HS-5 (cell line): ENCODE data around the gene ABLIM3.
"Not testable (repeated sequence)": the region's sequence is repeated elsewhere in the genome, so short reads cannot be mapped to it uniquely, and the experiment has no call there.

Experiments used
- DNase-seq: peaks from one replicate; pipeline ENCODE4 v3.0.0-alpha.2; 2012; ENCODE audit warnings: low read depth

ABLIM3 gene

DNA sequence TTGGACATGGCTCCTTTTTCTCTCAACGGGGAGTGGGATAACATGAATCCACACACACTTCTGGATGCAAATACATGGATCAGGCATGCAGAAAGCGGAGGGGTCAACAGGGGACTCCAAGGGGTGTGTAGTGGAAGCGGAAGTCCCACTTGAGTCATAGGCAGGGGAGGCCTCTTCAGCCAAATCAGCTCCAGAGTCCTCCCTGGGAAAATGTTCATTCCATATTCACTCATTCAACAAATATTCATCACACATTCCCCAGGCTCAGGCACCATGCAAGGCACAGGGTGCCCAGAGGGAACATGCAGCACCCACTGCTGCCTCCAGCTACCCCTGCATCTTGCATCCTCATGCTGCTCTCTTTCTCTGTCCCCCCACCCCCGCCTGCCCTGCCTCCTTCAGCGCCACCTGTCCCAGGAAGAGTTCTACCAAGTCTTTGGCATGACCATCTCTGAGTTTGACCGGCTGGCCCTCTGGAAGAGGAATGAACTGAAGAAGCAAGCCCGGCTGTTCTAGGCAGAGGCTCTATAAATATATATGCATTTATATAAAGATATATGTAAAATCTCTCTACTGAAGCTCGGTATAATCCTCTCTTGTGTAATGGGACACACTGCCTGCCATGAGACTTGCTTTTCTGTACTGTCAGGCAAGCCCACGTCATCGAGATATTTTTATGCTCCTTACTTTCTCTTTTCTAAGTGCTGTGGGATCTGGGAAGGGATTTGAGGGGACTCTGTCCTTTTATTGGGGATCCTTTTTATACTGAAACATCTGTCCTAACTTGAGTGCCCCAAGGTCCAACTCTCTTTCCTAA is 116.8 kb downstream of the ABLIM3 start:
- DNase-seq: peak; percentile 73

DNA sequence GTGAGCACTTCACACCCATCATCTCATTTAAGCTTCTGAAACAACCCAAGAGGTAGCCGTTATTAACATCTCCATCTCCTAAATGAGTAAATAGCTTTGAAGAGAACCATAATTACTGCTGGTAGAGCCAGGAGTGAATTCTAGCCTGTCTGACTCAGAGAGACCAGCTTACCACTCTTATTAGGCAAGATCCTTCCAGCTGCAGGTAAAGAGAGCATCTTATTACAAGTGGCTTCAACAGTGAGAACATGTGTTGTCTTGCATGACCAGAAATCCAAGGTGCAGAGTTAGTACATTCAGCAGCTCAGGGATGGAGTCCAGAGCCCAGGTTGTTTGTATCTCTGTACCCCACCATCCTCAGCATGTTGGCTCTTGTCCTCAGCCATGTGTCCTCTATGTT is 119.5 kb downstream of the ABLIM3 start:
- DNase-seq: no peak

DNA sequence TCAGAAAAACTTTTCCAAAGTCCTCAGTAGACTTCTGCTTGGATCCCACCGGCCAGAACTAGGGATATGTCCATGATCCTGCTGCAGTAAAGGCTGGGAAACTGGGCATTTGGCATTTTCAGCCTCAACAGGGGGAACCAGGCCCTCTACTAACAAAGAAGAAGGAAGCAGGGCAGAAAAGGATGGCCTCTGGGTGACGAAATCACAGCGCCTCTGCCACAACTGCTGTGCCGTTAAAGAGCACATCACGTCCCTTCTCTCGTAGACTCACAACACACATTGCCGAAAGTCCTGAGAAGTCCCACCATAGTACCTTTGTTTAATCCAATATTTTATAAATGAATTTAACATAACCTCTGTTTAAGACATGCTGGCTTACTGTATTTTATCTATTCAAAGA is 120.0 kb downstream of the ABLIM3 start:
- DNase-seq: no peak

DNA sequence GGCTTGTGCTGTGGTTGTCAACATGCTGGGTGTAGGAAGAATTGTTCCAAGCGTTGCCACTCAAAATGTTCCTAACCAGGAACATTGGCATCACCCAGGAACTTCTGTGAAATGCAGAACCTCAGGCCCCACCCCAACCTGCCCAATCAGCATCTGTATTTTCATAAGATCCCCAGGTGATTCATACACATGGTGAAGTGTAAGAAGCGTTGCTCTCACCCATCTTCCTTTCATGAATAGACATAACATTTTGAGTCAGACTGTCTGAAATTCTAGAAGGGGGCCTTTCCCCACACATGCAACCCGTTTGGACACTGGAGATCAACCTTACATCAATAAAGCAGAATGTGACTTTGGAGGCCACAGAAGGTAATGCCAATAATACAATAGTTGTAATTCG is 121.0 kb downstream of the ABLIM3 start:
- DNase-seq: no peak

DNA sequence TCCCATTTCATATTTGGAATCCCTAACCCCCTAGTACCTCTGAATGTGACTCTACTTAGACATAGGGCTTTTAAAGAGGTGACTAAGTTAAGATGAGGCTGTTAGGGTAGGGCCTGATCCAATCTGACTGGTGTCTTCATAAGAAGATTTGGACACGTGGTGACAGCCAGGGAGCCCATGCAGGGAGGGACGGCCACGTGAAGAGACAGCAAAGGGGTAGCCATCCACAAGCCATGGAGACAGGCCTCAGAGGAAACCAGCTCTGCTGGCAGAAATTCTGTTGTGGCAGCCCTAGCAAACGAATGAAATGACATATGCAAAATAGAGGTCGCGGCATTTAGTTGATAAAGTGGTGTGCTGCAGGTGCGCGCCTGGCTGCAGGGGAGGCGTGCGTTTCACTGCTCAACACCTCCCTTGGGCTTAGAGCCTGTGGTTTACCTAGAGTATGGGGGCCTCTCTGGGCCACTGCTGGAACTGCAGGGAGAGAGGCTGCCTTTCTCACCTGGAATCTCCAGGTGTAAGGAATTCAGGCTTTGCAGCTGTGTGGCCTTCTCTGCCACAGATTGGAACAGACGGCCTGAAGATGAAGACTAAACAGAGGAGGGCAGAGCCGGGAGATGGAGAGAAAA is 123.3 kb downstream of the ABLIM3 start:
- DNase-seq: no peak

DNA sequence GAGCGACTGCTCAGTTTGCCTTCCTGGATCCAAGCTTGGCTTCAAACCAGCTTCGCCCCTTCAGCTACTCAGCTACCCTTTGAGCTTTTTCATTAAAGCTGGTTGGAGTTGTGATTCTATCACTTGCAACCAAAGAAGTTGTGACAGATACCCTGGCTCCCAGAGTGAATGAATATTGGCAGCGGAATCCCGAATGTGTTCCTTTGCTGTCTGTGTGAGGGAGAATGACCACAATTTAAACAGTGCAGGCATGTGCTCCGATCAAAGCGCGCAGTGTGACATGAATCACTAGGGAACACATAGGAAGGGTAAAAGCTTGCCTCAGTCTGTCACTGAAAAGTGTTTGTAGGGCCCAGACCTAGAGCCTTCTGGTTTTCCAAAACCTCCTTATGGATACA is 123.8 kb downstream of the ABLIM3 start:
- no peak for DNase-seq

DNA sequence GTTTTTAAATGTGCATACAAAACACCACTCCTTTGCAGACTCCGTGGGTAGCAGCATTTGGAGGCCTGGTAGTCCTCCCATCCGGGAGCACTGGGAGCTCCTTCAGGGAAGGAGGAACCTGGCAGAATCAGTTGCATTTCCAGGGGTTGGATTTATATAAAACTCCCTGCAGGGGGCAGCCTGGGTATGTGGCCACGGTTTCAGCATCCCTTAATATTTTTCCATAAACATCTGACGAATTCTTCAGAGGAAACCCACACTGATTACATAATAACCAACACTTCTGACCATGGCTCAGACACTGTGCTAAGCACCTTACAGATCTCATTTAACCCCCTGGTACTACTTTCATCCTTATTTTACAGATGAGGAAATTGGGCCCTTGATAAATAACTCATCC is 124.3 kb downstream of the ABLIM3 start:
- DNase-seq: no peak

DNA sequence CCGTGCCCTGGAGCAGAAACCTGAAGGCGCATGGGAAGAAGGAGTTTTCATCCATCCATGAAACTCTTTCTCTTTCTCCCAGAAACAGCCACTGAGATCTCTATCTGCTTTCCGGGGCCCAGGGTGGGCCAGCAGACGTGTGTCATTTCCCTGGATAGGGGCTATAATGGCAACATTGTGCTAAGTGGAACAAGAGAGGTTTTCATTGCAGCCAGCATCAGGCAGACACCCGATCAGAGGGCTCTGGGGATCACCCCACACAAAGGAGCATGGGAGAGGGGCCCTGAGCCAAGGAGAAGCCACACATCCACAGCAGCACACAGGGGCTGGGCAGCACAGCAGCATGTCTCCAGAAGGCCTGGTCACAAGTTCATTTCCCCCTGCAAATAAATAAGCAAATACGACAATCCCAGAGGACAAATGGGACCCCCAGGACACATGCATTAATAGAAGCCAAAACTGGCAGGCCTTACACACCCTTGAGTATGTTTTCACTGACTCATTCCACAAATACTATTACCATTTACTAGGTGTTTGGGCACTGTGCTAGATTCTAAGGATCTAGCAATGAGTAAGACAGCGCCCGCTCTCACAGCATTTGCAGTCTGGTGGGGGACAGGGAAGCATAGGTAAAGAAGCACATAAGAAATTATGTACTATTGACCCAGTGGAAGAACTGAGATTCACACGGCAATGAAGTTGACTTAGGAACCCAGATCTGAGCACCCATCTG is 126.1 kb downstream of the ABLIM3 start:
- DNase-seq: no peak

DNA sequence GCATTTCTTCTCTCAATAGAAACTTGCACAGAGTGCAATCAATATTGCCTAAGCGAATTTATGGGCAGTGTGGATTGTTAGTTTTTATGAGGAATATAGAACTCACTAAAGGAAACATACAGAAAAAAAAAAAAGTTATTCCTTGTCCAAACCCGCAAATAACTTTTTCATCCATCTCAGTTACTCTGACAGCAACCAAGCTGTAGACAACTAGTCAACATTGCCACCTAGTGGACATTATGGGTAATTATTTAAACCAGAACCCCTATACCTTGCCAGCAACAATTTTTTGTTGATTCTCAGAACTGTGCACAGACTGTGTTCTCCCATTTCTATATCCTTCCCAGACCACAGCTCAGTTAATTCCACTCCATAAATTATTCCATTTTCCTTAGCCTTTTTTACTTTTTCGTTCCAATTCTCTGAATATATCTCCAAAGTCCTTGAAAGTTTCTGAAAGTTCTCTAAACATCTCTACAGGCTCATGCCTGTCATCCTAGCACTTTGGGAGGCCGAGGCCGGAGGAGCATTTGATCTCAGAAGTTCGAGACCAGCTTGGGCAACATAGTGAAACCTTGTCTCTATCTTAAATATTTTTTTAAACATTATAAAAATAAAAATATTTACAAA is 127.8 kb downstream of the ABLIM3 start:
- DNase-seq: peak; percentile 33

DNA sequence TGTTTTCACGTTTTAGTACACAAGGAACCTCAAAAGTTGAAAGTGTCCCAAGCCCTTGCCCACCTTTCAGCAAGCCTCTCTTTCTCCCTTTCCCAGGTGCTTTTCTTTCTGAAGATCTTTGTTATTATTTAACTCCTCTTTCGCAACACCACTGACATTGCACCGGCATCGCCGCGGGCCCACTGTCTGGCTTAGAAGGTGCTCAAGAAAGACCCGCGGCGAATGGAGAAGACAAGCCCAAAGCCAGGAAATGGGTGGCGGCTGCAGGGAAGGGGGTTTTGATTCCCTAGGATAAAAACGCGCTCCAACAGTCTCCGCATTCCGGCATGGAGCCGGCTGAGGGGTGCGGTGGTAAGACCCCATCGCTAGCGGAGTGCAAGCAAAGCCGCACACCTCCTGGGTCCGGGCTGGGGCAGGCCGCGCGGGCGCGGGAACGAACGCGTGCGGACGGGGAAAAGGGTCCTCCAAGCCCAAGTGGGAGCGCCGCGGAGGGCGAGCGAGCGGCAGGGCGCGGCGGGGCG is 130.0 kb downstream of the ABLIM3 start:
- no peak for DNase-seq

DNA sequence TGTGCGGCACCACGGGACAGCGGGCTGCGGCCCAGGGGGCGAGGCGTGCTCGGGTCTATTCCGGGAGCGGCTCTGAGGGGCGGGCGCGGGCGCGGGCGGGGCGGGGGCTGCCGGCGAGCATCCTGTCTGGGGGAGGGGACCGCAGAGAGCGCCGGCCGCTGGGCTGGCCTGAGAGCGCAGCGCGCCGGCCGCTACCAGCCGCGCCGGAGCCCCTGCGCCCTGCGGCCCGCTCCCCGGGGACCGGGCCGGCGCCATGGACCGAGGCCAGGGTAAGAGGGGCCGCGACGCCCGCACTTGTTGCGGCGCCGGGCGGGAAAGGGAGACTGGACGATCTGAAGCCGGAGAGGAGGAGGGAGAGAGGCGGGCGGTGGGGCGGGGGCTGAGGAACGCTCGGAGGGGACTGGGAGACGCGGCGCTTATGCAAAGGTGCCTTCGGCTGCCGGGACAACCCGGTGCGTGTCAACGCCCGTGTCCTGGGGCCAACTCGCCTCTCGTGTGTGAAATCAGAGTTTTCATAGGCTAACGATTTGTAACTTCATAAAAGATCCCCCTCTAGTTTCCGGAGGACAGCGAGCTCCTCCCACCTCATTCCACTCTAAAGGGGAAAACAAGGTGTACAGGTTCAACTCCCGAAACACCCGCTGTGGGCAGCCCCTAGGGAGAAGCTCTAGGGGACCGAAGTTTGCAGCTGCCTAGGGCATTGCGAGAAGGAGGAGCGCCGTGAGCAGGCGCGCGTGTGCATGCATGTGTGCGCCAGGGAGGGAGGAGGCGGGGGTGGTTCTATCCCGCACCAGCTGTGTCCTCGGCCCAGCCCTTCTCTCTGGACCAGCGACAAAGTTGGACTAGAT is 130.6 kb downstream of the ABLIM3 start, which contains the start of gene AFAP1L1:
Gene AFAP1L1, plus strand, starts transcription at position 144 of the 848 bp plus-strand sequence. Its CDS starts 110 bp downstream, at position 254.
- DNase-seq: no peak

DNA sequence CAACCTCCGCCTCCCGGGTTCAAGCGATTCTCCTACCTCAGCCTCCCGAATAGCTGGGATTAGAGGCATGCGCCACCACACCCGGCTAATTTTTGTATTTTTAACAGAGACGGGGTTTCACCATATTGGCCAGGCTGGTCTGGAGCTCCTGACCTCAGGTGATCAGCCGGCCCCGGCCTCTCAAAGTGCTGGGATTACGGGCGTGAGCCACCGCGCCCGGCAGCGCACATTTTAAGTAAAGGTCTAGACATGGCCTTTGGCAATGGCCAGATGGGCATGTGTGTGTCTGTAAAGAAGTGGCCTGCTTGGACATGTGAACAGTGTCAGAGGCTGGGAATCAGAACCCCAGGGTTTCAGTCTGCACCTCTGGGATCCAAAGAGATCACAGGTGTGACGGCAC is 131.5 kb downstream of the ABLIM3 start:
- DNase-seq: not testable (repeated sequence)

DNA sequence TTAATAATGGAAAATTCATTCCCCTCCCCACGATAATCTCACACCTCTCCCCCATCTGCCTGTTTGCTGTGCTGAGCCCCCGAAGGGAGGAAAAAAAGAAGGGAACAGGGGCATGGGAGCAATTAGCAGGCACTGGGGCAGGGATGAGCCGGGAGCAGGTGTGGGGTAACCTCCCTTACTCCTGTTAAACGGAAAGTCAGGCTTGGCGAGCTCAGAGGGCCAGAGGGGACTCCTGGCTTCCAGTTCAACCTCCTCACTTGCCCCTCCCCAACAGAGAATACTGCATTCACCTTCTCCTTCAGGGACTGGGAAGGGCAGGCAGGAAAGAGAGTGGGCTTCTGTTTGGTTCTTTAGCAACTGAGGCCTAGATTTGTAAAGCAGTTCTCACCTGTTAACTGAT is 131.9 kb downstream of the ABLIM3 start:
- no peak for DNase-seq

DNA sequence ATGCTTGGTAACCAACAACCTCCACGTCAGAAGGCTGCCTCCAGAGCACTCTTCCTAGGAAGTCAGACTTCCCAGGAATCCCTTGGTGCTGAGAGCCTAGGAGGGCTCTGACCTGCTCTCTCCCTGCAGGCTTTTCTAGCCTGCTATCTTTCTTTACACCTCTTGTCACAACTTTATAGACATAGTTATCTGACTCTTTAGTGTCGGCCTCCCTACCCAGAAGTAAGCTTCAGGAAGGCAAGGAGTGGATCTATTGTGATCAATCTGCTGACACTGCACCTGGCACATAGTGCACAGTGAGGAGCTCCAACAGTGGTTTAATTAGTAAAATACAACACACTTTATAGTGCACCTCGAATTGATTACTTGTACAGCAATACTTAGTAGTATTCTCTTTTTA is 132.7 kb downstream of the ABLIM3 start:
- DNase-seq: no peak

DNA sequence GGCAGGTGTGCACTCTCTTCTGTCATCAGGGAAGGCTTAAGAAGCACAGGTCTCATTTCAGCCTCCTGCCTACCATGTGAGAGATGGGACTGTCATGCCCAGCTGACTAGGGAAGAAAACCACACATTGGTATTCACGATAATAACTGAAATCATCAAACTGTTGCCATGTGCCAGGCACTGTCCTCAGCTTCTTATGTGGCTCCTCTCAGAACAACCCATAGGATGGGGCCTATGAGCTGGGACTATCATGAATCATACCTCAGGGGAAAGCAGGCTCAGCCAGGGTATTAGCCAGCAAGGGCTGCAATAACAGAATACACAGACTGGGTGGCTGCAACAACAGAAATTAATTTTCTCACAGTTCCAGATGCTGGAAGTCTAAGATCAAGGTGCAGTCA is 133.6 kb downstream of the ABLIM3 start:
- no peak for DNase-seq

DNA sequence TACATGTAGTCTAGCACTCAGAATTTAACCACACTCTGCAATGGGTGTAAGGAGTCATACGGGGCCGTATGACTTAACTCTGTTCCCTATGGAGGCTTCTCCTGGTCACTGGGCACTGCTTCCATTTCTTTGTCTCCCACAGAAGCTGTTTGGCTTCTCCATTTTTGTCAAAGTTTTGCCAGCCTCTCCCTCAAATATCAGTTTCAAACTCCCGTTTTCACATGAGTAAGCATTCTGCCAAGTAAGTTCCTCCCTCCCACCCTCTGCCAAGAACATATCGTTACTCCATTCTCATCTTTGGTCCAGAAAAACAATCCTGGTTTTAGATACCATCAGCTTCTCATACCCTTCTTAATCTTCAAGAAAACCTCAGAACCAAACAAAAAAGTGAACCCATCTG is 136.5 kb downstream of the ABLIM3 start:
- DNase-seq: no peak

DNA sequence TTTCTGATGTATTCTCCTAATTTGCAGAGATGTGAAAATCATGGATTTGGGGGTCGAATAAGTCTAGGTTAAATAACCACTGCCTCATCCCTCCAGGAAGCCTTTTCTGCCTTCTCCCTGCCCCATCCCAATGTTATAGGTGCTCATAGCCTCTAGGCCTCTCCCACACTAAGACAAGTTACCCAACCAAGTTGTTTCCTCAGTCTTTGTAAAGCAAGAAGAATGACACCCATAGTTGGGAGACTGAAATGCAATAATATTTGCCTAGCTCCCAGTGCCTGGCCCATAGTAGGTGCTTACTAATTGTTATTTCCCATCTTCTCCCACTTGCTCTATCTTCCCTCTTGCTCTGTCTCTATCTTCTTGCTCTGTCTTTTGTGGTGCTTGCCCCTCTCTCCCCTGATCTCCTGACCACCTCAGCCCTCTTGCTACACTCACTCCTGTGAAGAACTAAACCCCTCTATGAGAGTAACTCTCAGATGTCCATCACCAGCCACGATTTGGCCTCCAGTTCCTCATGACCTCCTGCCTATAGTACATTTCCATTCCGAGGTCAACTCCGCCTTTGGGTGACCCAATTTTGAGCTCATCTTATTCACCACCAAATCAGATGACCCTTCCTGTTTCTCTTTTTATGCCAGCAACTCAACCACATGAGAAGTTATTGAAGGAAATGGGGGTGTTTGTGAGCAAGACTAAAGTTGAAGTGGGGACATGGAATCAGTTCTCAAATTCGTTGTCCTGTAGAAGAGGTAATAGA is 137.3 kb downstream of the ABLIM3 start:
- DNase-seq: no peak

DNA sequence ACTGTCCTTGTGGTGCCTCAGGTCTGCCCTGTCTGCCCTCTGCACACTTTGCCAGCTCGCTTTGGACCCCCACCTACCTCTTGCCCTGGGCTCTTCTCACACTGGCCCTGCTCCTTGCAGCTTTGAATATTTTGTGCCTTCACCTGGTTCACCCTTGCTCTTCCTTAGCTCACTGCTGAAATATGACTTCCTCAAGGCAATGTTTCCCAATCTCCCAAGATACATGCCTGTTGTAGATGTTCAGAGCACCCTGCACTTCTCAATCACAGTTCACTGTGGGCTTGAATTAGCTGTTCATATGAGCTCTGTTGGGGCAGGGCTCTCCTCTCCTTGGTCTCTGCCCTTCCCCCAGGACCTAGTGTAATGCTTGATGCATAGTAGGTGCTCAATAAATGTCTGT is 138.4 kb downstream of the ABLIM3 start:
- no peak for DNase-seq

DNA sequence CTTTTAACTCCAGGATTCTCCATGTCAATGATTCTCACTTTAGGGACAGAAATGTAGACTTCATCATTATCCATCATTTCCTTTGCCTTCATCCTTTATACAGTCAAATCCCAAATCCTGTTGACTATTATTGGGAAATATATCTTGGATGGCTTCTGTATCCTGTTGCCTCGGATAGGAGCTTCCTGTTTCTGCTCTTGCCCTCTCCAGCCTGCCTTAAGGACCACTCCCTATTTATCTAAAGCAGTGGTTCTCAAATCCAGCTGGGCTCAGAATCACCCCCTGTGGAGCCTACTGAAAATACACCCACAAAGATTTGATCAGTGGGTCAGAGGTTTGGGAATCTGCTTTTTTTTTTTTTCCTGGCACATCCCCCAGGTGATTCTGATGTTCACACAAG is 138.8 kb downstream of the ABLIM3 start:
- DNase-seq: no peak

DNA sequence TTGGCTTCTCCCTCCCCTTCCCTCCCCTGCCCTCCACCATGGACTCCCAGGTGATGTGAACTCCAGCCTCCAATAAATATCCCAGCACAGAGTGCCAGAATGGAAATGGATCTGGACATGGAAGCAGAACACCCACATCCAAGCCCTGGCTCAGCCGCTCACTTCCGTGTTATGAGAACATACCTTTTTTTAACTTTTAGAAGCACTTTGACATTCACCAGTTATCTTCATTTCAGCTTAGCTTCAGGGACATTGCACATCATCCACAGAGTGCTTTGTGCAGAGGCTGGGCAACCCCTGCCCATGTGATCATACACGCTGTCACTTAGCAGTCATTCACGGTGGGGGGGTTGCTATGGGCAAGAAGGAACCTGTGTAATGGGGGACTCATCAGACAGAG is 139.5 kb downstream of the ABLIM3 start:
- no peak for DNase-seq
